HuH-7 (cell line): ENCODE data around the gene ELP4.
"Not testable (repeated sequence)": the region's sequence is repeated elsewhere in the genome, so short reads cannot be mapped to it uniquely, and the experiment has no call there.

Experiments
- DNase-seq: peaks from one replicate; pipeline ENCODE4 v3.0.0; 2011; ENCODE audit warnings: low spot score

The ELP4 gene

DNA sequence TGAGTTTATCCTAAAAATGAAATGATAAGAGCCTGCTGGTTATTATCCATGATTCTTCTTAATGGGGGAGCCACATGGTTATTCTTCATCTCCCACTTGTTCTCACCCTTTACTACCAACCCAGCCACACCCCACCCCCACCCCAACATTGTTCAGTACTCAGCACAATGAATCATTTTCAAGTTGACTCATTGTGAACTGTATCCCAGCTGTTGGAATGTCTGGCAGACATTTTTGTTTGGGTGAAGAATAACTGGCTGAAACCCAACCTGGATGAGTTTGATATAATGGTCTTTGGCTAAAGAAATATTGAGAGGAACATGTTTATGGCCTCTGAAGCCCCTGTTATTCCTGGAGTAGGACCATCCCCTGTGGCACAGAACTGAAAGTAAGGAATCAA lies 136.2 kb downstream of the ELP4 start:
- no peak for DNase-seq

DNA sequence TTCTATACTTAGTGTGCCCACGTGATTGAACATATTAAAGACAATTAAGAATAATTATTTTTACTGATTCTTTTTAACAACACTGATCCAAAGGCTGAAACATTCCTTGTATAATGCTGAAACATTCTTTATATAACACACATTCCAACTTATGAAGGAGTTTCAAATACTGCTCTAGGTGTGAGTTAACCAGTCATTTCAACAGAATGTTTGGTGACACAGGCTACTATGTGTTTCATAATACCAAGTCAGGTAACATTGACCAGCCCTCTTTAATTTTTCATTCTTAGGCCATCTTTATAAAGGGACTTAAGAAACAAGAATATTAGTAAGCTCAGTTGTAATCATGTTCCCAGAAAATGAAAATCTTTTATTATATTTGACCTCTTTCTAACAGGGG lies 136.6 kb downstream of the ELP4 start:
- no peak for DNase-seq

GRCh38 chr11:31649129-31649966 lies 139.8 kb downstream of the ELP4 start:
- no peak for DNase-seq

GRCh38 chr11:31651208-31651607 lies 141.6 kb downstream of the ELP4 start:
- no peak for DNase-seq

DNA sequence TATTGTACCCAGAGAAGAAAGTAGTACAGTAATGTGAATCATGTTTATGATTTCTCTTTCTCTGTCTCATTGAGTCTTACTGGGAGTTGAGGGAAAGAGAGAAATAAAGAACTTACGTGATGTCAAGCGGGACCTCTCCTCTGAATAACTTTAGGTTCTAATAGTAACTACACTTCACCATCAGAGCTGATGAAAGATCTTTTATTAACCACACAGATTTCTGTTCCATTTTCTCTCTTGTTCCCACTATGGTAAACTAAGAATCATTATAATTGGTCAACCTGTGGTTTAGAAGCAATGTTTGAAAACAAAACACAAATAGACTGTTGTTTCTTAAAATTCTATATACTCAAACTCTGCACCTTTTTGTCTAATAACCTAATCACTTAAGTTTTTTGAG lies 142.3 kb downstream of the ELP4 start:
- DNase-seq, result no peak

GRCh38 chr11:31652528-31652927 lies 143.0 kb downstream of the ELP4 start:
- no peak for DNase-seq

DNA sequence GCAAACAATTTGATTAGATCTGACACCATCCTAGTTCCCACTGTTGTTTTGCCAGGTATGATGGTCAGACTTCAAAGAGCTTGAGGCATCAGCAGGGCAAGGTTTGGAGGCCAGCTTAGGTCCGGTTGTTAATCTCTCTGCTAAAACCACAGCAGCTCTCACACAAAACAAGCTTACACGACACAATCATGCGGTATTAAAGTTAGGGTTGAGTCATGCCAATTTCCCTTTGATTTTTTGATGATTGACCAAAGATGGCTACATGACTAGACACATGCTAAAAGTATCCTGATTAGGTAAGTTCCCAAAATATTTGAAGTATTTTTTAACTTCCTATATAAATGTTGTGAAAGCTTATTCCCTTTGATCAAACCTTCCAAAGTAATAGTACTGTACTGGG lies 145.9 kb downstream of the ELP4 start:
- DNase-seq, result no peak

GRCh38 chr11:31656051-31656450 lies 146.5 kb downstream of the ELP4 start:
- DNase-seq, result no peak

GRCh38 chr11:31657091-31657490 lies 147.5 kb downstream of the ELP4 start:
- no peak for DNase-seq

- no peak for DNase-seq
Measured at GRCh38 chr11:31664129-31664528, 154.6 kb downstream of the ELP4 start.

- no peak for DNase-seq
Measured at GRCh38 chr11:31664954-31665353, 155.4 kb downstream of the ELP4 start.

GRCh38 chr11:31671681-31672080 lies 162.1 kb downstream of the ELP4 start:
- no peak for DNase-seq

DNA sequence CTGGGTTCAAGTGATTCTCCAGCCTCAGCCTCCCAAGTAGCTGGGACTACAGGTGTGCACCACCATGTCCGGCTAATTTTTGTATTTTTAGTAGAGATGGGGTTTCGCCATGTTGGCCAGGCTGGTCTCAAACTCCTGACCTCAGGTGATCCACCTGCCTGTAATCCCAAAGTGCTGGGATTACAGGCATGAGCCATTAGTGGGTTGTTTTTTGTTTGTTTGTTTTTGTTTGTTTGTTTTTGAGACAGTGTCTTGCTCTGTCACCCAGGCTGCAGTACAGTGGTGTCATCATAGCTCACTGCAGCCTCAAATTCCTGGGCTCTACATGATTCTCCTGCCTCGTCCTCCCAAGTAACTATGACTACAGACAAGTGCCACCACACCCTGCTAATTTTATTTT lies 163.5 kb downstream of the ELP4 start:
- not testable (repeated sequence) for DNase-seq

DNA sequence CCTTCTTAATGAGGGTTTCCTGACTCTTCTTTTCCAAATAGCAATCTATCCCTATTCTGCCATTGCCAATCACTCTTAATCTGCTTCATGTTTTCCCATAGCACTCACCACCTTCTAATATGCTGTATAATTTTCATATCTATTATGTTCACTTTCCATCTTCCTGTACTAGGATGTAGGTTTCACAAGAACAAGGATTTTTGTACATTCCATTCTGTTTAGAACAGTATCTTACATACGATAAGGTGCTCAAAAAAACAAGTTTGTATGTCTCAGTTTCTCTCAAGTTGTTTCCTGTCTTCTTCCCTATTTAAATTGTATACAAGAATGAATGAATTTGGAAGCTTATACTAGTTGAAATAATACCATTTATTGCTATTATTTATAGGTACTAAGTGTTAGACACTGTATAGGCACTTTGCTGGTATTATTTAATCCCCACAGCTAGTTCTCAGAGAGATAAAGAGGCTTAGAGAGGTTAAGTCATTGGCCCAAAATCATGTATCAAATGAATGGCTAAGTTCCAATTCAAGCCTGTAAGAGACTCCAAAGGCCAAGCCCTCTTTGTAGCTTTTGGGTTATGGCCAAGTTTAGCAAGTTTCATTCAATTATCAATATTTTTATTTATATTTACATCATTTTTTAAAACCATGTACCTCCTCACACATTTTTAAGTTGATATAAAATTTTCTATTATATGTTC lies 166.9 kb downstream of the ELP4 start:
- DNase-seq, result no peak

DNA sequence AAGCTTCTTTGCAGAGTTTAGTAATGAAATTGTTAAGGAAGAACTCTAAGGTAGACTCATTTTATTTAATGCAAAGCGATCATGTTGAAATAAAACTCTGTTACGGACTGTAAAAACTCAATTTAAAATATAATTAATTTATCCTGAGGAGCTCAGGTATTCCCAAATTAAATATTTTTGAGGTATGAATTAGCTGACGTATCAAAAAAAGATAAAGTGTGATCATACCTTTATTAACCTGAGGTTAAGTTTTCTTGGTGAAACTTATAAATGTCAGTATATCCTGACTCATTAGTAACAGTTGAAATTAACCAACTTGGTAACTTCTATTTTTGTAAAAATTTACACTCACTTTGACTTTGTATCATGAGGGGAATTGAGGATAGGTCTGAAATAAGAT lies 171.2 kb downstream of the ELP4 start:
- no peak for DNase-seq

GRCh38 chr11:31687256-31687655 lies 177.7 kb downstream of the ELP4 start:
- no peak for DNase-seq

DNA sequence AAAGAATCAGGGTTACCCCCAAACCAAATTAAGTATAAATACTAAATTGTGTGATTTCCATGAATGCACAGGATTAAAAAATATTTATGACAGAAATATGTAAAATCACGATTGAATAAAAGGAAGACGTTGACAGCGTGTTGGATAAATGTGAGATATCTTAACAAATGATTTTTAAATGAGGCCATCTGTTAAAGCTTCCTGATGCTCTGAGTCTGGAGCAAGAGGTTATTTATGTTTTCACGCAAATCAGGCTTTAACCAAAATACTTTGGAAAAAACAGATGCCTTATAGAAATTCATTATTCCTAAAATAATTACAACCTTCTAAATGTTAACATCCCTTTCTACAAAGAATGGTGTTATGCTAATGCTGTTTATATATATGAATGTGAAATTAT lies 178.3 kb downstream of the ELP4 start:
- DNase-seq, result no peak

DNA sequence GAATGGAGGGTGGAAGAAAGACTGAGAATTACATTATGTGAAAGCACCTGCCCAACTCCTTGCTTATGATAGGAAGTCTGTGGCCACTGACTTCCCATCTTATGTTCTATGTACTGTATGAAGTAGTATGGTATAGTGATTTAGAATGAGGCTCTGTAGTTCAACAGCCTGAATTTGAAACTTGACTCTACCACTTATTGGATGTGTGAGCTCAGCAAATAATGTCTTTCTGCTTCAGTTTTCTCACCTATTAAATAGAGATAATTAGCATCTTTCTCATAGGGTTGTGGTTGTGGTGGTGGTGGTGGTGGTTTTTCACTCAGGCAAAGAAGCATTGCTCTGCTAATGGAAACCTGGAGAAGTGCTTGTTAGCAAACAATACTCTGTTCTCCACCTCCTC lies 180.0 kb downstream of the ELP4 start:
- no peak for DNase-seq

DNA sequence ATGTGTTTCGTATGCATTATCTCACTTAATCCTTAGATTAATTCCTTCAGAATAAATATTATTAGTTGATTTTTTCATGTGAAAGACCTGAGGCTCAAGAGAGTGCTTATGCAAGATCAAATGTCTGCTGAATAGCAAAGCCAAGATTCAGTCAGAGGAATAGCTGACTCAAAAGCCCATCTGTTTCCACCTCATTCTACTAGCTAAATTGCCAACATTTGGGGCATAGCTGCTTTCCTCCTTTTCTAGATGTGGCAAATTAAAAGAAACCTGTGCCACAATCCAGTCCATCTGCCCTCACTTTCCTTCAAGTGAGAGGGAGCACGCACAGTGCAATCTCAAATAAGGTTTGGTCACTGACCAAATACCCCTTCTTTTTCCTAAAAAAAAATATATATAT lies 180.5 kb downstream of the ELP4 start:
- no peak for DNase-seq

DNA sequence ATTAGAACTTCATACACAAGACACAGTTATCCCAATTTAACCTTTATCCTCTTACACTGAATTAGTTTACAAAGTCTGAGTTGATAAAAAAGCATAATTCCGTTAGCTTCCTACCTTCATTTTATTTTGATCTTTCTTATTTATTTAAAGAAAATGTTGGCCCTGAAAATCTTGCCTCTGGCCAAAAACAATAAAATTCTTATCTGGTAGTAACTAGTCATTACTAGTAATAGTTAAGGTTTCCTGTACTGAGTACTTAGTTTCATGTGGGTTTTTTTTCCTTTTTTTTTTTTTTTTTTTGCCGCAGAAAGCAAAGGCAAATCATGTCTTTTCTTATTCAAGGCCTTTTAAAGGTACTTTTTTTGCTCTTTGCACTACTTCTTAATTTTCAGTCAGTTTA lies 180.9 kb downstream of the ELP4 start:
- DNase-seq, result no peak

DNA sequence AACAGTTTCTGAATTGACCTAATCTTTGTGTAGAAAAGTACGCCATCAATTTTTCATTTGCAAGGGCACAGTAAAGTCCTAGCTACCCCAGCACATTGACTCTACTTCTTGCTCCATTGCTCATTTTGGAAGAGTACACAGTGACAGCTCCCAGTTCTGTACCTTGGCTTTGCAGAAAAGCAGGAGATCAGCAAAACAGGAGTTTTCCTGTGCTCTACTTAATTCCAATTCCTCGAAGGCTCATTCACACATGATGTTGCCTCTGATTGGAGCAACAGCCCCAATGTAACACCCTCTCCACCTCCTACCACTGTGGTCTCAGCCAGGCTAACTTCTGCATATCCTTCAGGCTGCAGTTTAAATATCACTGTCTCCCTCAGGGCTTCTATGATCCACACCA lies 182.9 kb downstream of the ELP4 start:
- no peak for DNase-seq

- not testable (repeated sequence) for DNase-seq
Measured at GRCh38 chr11:31697049-31697448, 187.5 kb downstream of the ELP4 start.

- DNase-seq, result no peak
Measured at GRCh38 chr11:31699066-31699465, 189.5 kb downstream of the ELP4 start.

- DNase-seq, result no peak
Measured at GRCh38 chr11:31702966-31703365, 193.4 kb downstream of the ELP4 start.
